Stimulated activated CD4-positive, alpha-beta T cell treated with anti-CD3 and anti-CD28 coated beads, Interleukin-2, amount 100 ng/mL, for 48 hours (primary cell): Measurements from ENCODE around the gene LGALS7.

Experiments used
- DNase-seq, 2 donors: peaks; one replicate each; pipeline ENCODE4 v3.0.0-alpha.2; 2020

The LGALS7 gene

DNA sequence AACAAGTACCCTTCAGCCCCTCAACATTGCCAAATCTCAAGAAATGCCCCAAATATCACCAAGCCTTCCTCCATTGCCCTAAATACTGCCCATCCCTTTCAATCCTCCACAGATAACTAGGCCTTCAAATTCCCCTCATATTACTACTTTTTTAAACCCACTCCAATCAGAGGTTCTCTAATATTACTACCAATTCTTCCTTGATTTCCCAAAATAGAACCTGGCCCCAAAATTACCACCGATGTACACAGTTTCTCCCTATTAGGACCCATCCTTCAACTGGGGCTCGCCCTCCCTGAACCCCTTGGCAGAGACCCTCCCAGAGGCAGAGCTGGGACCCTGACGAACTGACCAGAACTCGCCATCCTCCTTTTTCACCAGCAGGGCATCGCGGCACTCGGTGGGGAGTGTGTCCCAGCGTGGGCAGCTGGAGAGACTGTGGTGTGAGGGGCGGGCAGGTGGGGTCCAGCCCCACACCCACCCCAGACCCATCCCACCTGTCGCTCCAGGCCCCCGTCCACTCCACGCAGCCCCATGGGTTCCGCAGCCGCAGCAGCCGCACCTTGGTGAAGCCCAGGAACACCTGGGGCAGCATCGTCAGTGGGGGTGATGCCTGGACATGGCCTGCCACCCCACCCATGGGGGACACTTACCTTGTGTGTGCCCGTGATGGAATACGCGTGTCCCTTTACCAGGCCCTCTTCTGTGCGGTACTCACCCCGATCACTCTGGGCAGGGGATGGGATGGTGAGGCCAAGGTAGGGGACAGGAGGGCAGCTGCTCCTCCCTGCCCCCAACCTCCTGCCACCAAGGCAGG lies 35.2 kb downstream of the LGALS7 start:
- DNase-seq, result no peak

DNA sequence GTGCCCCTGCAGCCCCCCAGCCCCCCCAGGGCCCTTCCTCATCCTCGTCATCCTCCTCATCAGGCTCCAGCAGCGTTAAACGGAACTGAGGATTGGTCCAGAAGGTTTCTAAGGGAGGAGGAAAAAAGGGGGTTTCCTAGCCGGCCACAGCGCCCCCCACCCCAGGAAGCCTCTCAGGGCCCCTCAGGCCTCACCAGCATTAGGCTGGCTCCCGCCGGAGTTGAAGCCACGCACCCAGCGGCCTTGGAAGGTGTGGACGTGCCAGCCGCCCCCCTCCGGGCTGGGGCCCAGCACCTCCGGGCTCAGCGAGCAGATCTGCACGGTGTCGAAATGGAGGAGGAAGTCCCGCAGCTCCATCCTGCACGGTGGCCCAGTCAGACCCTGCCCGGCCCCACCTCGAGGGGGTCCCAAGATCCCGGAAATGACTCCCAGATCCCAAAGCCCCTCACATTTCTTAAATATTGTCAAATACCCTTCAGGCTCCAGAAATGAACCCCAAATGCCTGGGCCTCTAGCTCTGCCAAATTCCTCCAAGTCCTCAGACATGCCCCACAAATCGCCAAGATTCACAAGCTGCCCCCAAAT lies 35.9 kb downstream of the LGALS7 start:
- no peak for DNase-seq

DNA sequence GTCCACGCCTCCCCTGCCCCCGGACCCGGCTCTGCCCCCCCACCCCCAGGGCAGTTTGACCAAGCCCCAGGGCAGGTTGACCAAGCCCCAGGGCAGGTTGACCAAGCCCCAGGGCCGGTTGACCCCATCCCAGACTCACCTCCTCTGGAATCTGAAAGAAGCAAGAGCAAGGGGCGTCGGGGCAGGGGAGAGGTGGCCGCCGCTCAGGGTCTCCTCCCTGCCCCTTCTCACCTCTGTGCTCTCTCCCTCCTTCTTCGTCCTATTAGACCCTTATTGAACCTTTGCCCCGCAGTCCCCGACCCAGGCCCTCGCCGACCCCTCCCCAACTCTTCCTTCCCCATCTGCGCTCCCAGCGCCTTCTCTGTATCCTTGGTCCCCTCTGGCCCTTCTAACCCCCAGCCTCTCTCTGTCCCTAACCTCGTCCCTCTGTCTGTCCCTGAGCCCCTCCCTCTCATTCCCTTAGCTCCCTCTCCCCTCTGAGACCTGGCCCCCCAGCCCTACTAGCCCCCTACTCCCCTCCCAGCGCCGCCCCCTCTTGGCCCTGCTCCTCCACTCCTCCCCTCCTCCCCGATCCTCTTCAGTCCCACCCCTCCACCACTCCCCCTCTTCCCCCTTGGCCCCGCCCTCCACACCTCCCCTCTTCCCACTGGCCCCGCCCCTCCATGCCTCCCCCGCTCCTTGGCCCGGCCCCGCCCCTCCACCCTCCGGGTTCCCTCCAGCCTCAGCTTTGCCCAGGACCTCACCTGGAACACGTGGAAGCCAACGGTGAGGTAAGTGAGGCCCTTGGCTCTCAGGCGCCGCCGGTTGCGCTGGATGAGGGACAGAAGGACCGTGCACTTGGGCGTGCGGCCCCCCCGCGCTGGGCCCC lies 36.7 kb downstream of the LGALS7 start:
- peak; percentile 48 to 70 for DNase-seq

DNA sequence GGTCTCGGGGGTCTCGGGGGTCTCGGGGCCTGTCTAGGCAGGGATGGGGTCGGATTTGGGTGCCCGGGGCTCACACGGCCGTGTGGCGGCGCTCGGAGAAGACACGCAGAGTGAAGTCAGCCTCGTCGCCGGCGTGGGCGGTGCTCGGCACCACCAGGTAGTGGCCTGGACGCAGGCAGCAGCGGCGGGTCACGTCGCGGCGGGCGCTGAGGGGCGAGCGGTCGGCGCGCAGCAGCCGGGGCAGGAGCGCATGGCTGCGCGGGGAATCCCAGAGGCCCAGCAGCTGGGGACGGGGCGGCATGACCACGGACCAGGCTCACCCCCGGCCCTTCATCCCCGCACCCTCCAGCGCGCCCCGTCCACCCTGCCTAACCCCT lies 37.3 kb downstream of the LGALS7 start:
- DNase-seq, result peak; percentile 37 to 49

DNA sequence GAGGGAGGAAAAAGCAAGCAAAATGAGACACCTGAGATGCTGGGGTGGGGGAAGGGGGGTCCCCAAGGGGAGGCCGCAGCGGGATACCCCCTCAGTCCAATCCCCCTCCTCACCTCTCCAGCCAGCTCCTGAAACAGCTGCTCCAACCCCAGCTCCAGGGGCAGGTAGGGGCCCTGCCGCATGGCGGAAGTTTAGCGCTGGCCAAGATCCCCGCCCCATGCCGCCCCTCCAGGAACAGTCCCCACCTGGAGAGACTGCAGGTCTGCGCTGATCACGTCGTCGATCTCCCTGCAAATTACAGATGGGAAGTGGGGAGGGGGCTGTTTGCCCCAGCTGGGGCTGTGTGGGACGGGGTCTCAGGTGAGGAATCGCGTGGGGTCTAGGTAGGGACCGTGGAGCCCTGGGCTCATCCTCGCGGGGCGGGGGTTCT lies 38.0 kb downstream of the LGALS7 start:
- DNase-seq, result no peak

DNA sequence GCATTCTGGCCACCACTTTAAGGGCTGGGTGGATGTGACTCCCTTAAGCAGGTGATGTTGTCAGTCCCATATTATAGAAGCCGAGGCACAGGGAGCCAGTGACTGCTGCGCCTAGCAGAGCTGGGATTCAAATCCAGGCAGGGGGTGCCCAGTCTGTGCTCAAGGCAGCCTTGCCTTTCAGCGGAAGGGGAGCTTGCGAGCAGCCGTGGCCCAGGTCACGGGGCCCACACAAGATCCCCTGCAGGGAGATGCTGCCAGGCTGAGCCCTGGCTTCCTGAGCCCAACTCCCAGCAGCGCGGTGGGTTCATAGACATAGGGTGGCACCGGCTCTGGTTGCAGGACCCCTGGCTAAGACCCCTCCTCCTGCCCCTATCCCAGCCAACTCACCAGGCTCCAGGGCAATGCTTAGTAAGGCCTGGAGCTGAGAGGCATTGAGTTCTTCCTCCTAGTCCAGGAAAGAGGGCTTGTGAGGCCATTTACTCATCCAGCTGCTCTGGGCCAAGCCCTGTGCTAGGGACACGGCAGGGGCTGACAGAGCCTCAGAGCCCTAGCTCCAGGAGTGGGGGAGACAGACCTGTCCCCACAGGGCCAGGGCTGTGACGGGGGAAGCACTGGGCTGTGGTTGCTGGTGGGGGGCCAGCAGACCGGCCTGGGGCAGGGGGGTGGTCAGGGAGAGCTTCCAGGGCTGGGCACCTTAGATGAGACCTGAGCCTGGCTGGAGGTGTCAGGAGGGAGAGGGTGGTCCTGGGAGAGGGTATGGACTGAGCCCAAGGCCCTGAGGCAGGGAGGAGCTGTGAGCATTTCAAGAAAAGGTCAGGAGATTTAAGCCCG lies 38.7 kb downstream of the LGALS7 start:
- DNase-seq, result no peak

DNA sequence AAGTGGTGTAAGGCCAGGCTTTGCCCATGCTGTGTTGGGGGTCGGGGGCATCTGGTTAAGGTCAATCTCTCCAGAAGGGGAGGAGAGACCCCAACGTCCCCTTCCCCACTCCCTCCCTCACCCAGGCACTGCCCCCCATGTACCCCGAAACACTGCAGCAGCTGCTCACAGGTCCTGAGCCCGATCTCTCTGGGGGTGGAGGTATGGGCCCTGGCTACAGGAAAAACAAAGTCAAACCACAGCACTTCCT lies 39.2 kb downstream of the LGALS7 start:
- no peak for DNase-seq

DNA sequence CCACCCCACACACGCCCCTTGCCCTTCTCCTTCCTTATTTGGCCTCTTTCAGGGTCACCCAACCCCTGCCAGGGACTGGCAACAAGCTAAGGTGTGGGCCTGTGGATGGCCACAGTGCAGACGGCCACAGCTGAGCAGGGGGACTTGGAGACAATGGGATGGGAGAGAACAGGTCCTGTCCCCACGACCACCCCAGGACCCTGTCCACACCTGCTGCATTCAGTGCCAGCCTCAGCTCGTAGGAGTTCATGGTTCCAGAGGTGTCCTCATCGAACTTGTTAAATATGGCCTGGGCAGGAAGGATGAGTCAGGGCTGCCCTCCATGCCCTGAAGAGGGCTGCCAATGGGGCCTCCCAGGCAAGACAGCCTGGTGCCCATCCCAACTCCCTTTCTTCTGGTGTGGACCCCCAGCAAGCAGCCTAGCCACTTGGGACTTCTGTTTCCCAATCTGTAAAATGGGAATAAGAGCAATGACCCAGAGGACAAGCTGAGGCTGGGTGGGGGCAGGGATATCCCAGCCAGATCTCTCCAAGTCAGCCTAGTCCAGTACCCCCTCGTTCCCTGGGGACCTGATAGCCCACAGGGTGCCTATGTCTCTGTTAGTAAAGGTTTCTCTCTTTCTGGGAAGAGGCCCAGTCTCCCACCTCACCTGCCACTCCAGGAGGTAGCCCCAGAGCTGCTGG lies 39.7 kb downstream of the LGALS7 start:
- no peak for DNase-seq

DNA sequence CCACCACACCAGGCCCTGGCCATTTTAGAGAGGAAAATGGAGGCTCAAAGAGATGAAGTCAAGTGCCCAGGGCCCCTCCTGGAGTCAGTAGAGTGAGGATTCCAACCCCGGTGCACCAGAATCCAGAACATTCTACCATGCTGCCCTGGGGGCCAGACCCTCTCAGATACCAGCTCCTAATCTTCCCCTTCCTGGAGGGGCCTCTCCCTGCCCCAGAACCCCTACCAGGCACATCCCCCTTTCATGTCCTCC lies 40.1 kb downstream of the LGALS7 start:
- no peak for DNase-seq

DNA sequence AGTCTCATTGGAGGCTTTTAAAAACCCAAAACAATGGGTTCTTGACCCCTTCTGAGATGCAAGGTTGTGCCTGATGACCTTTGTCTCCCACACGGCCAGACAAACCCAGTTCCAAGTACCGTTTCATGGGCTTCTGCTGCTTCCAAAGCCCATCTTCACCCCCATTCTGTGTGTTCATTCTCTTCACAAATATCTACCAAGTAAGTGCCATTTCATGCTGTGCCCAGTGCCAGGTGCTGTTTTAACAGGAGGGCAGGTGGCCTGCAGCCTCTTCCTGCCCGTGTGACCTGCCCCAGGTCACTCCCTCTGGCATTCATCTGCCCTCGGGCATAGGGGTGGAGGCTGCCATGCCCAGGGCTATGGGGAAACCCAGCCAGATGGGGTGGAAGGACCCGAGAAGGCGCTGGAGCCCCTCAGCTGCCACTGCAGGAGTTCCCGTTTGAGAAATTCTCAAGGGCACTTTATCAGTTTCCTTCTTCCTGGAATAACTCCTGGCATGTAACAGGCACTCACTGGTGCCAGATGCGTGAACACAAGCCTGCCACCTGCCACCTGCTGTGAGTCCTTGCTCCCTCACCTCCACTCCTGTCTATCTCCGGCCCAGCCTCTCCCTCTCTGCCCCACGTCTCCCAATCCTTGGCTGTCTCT lies 41.5 kb downstream of the LGALS7 start:
- no peak for DNase-seq

DNA sequence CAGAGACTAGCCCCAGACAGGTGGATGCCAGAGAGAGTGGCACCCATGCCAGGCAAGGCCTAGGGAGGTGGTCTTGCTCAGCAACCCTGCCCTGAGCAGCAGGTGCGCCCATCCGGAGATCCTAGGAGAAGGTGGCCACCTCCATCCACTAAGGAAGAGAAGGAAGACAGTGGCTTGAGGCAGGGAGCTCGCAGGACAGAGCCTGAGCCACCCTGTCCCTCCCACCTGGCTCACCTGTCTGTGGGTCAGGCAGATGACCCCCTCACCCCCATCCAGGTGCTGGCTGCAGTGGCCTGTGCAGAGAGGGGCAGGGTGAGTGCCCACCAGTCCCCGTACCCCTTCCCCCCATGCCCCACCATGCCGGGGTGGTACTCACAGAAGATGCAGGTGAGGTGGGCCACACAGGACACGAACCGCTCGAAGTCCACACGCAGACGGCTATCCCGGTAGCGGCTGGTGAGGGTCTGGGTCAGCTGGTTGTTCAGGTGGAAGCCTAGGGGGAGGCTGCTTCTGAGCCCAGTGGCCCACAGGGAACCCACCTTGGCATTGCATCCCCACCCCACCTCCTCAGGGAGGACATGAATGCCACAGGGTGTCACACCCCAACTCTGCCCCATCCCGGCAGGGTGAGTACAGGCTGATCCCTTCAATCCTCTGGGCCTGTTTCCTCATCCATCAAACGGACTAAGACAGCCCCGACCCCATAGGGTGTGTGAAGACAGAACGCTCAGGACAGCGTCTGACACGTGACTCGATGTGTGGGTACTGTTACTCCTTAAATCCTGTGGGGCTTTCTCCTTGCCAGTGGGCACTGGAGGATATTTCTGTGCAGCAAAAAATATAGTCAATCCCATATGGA lies 42.4 kb downstream of the LGALS7 start:
- no peak for DNase-seq

DNA sequence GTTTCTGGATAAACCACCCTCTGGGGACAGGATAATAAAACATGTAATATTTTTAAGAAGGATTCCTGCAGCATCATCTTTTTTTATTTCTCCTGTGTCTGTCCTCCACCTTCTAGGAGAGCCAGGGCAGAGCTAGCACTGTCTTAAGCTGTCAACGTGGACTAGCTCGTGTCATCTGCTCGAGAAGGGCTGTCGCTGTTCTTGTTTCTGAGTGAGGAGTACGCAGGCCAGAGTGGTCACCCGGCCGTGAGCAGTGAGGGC lies 42.9 kb downstream of the LGALS7 start:
- no peak for DNase-seq

DNA sequence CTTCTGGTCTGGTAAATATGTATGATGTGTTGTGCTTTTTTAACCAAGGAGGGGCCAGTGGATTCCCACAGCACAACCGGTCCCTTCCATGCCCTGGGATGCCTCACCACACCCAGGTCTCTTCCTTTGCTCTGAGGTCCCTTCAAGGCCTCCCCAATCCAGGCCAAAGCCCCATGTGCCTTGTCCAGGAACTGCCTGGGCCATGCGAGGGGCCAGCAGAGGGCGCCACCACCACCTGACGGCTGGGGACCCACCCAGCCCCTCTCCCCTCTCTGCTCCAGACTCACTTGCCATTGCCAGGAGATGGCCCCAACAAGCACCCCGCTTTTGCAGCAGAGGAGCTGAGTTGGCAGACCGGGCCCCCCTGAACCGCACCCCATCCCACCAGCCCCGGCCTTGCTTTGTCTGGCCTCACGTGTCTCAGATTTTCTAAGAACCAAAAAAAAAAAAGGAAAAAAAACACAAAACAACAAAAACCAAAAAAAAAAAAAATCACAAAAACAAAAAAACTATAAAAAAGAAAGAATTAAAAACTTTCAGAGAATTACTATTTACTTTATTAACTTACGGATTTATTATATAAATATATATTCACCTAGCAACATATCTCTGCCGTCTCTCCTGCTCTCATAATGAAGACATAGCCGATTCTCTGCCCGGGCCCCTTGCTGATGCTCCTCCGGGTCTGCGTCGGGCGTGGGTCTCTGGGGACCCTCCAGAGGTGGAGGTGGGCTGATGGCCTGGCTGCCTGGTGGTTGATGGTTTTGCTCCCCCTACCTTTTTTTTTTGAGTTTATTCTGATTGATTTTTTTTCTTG lies 43.5 kb downstream of the LGALS7 start:
- peak; percentile 77 to 80 for DNase-seq

DNA sequence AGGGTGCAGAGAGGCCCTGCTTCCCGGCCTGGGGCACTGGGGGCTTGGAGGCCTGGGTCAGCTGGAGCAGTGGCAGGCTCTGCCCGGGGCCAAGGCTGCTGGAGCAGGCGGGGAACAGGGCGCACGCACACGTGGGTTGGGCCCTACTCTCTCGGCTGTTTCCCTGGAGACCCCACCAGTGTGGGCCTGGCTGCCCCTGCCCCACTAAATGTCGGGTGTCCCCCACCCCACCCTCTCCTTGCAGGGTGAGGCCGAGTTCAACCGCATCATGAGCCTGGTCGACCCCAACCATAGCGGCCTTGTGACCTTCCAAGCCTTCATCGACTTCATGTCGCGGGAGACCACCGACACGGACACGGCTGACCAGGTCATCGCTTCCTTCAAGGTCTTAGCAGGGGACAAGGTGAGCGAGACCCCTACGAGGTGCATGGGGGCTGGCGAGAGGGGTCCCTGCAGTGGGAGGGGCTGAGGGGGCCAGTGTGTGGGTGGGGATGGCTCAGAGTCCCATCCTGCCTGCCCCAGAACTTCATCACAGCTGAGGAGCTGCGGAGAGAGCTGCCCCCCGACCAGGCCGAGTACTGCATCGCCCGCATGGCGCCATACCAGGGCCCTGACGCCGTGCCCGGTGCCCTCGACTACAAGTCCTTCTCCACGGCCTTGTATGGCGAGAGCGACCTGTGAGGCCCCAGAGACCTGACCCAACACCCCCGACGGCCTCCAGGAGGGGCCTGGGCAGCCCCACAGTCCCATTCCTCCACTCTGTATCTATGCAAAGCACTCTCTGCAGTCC lies 44.4 kb downstream of the LGALS7 start:
- no peak for DNase-seq

DNA sequence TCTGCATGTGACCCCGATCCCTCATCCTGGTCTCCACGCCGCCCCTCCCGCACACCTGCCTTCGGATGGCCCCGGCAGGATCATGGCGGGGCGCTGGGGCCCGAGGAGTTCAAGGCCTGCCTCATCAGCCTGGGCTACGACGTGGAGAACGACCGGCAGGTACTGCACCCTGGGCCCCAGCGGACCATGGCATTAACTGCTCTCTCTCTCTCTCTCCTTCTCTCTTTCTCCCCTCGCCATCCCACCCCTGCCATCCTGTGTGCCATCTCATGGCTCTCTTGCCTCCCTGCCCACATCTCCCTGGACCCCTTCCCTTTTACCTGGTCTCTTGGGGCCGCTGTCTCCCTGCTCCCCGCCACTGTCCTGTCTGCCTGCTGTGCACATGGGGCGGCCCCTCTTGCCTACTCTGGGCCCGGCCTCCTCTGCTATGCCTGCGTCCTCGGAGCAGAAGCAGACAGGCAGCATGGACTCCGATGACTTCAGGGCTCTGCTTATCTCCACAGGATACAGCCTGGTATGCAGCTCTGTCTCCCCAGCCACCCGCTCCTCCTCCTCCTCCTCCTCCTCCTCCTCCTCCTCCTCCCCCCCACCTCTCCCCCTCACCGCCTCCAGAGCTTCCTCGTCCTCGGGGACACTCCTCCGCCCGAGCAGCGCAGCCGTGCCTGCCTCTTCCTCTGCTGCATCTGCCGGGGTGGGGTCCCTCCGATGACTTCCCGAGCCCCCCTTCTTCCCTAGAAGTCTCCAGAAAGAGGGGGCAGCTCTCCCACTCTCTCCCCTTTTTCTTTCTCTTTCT lies 45.3 kb downstream of the LGALS7 start:
- no peak for DNase-seq

DNA sequence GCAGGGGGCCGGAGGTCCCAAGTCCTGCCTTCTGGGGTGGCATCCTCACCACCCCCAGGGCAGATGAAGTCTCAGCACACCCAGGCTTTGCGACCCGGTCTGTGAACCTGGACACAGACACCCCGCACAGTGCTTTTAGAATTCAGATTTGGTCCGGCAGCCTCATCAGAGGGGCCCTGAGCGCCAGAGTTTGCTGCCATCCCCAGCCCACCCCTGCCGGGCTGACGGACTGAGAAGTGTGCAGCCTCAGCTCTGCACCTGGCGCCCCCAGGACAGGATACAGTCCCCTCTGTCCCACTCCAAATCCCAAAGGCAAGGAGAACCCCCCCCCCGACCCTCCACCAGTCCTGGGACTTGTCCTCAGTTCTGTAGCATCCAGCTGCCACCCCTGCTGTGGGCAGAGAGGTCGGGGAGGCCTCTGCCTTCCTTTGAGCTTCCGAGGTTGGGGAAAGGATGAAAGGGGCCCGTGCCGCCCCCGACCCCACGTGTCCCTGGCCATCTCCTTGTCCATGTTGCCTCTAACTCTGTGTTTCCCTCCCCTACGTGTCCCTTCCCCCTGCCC lies 45.9 kb downstream of the LGALS7 start:
- DNase-seq, result no peak

DNA sequence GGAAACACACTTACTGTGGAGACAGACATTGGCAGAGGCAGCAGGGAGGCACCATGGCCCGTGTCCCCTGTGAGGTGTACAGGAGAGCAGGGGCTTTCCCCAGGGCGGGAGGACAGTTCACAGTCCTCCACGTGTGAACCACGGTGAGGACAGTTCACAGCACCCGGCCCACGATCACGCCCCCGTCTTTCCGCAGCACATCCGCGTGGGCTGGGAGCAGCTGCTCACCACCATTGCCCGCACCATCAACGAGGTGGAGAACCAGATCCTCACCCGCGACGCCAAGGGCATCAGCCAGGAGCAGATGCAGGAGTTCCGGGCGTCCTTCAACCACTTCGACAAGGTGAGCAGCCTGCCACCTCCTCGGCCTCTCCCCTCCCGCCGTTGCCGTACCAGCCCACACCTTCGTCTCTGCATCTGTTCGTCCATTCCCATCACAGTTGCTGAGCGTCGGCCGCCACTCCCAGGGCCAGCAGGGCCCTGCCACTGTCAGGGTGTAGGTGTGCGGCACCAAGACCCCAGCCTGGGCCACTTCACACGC lies 46.5 kb downstream of the LGALS7 start:
- no peak for DNase-seq

DNA sequence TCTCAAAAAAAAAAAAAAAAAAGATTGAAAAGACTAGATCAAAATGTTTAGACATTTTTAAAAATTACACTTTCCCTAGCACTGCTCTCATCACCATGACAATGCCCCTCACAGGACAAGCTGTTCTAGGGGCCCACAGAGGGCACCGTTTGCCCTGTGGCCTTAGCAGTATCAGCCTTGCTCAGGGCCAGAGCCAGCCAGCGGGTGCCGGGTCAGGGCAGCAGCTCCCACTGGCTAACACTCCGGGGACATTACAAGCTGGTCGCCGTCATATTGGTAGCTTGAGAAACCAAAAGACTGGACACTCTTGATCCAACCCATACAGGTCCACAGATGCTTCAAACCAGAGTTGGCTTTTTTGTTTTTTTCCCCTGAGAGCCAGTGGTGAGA lies 47.0 kb downstream of the LGALS7 start:
- DNase-seq, result no peak
